GM11168 (cell line): Measurements from ENCODE around the gene EXOSC5.
"Not testable (repeated sequence)": the region's sequence is repeated elsewhere in the genome, so short reads cannot be mapped to it uniquely, and the experiment has no call there.

ENCODE experiments used
- in situ Hi-C: fragments of 300-500 bp; cut with MboI; formaldehyde crosslinking; loops from one replicate; pipeline ENCODE4 v1.12.0; 2022; ENCODE audit warnings: low sequenced_read_pairs; ENCODE audit not compliant: unreplicated experiment

Gene EXOSC5

GRCh38 chr19:41397086-41398049 lies at the start of gene EXOSC5, which contains the start of gene BCKDHA:
TSS of gene EXOSC5 (minus strand) at chr19:41397359. CDS start at chr19:41397328, 31 bp downstream.
TSS of gene BCKDHA (plus strand) at chr19:41397818. CDS start at chr19:41397828, 10 bp downstream.
- in situ Hi-C loops: no loop called here

GRCh38 chr19:41445575-41445974 lies 48.4 kb upstream of the EXOSC5 start:
- in situ Hi-C loops: loop anchor here (10.0 kb wide), 1 partner anchor 129 kb away; the partner anchor contains the start of gene CEACAM21

- in situ Hi-C loops: loop anchor here (5.0 to 10.0 kb wide), 2 partner anchors 93 to 131 kb away; partner anchors contain the start of gene CEACAM21
These were observed 46.8 kb upstream of the EXOSC5 start for GRCh38 chr19:41443813-41444455.

- in situ Hi-C loops: loop anchor here (5.0 to 10.0 kb wide), 2 partner anchors 95 to 132 kb away; partner anchors contain the start of gene CEACAM21
These were observed 45.6 kb upstream of the EXOSC5 start, which contains the start of gene ERICH4 for GRCh38 chr19:41442473-41443355. TSS of gene ERICH4 (plus strand) at chr19:41443156. CDS start at chr19:41443170, 14 bp downstream.

- in situ Hi-C loops: loop anchor here (5.0 to 10.0 kb wide), 2 partner anchors 96 to 133 kb away; partner anchors contain the start of gene CEACAM21
These were observed 44.3 kb upstream of the EXOSC5 start for GRCh38 chr19:41441321-41441945.

GRCh38 chr19:41439441-41440222 lies 42.5 kb upstream of the EXOSC5 start, which contains the start of gene DMAC2:
TSS of gene DMAC2 (minus strand) at chr19:41439912. CDS start at chr19:41439899, 13 bp downstream.
- in situ Hi-C loops: loop anchor here (5.0 to 10.0 kb wide), 2 partner anchors 98 to 135 kb away; partner anchors contain the start of gene CEACAM21

- in situ Hi-C loops: no loop called here
These were observed 40.9 kb upstream of the EXOSC5 start for GRCh38 chr19:41437944-41438574.

- in situ Hi-C loops: no loop called here
These were observed 39.5 kb upstream of the EXOSC5 start for GRCh38 chr19:41436674-41436951.

- in situ Hi-C loops: no loop called here
These were observed 38.9 kb upstream of the EXOSC5 start for GRCh38 chr19:41435936-41436673.

- in situ Hi-C loops: not testable (repeated sequence)
These were observed 38.2 kb upstream of the EXOSC5 start for GRCh38 chr19:41435376-41435775.

GRCh38 chr19:41434450-41434849 lies 37.3 kb upstream of the EXOSC5 start:
- in situ Hi-C loops: no loop called here

- in situ Hi-C loops: no loop called here
These were observed 36.0 kb upstream of the EXOSC5 start for GRCh38 chr19:41433171-41433570.

GRCh38 chr19:41431426-41432386 lies 34.5 kb upstream of the EXOSC5 start:
- in situ Hi-C loops: no loop called here

GRCh38 chr19:41430922-41431321 lies 33.8 kb upstream of the EXOSC5 start:
- in situ Hi-C loops: no loop called here

- in situ Hi-C loops: no loop called here
These were observed 31.3 kb upstream of the EXOSC5 start for GRCh38 chr19:41428481-41428859.
